G401.6 (cell line): ENCODE data around the gene TLX2.

ENCODE experiments used
- FAIRE-seq: peaks from 2 replicates; lab custom pipeline; 2012; peaks lifted over from hg19 to GRCh38; lab: Jason Lieb, UNC

The TLX2 gene

GRCh38 chr2:74532222-74532621 lies 18.0 kb downstream of the TLX2 start:
- peak; percentile 92 for FAIRE-seq

GRCh38 chr2:74533464-74533863 lies 19.2 kb downstream of the TLX2 start:
- FAIRE-seq = no peak

- FAIRE-seq = no peak
Observed at GRCh38 chr2:74534411-74534810, 20.2 kb downstream of the TLX2 start.

- no peak for FAIRE-seq
Observed at GRCh38 chr2:74535440-74535965, 21.3 kb downstream of the TLX2 start.

- no peak for FAIRE-seq
Observed at GRCh38 chr2:74536166-74536950, 22.1 kb downstream of the TLX2 start.

GRCh38 chr2:74537140-74537539 lies 22.9 kb downstream of the TLX2 start:
- FAIRE-seq = no peak

GRCh38 chr2:74538881-74539339 lies 24.7 kb downstream of the TLX2 start:
- no peak for FAIRE-seq

- no peak for FAIRE-seq
Observed at GRCh38 chr2:74540291-74540690, 26.0 kb downstream of the TLX2 start.

- FAIRE-seq = no peak
Observed at GRCh38 chr2:74542978-74543377, 28.7 kb downstream of the TLX2 start.

GRCh38 chr2:74544634-74545033 lies 30.4 kb downstream of the TLX2 start:
- FAIRE-seq = no peak

- FAIRE-seq = no peak
Observed at GRCh38 chr2:74546004-74546403, 31.8 kb downstream of the TLX2 start.

- no peak for FAIRE-seq
Observed at GRCh38 chr2:74548285-74548899, 34.1 kb downstream of the TLX2 start.

- FAIRE-seq = no peak
Observed at GRCh38 chr2:74548900-74549826, 34.9 kb downstream of the TLX2 start.

GRCh38 chr2:74550231-74550630 lies 36.0 kb downstream of the TLX2 start:
- no peak for FAIRE-seq

GRCh38 chr2:74551530-74551929 lies 37.3 kb downstream of the TLX2 start:
- no peak for FAIRE-seq

GRCh38 chr2:74551942-74552913 lies 38.0 kb downstream of the TLX2 start:
- no peak for FAIRE-seq

- no peak for FAIRE-seq
Observed at GRCh38 chr2:74552914-74553811, 38.9 kb downstream of the TLX2 start.

GRCh38 chr2:74553892-74554819 lies 39.9 kb downstream of the TLX2 start, which contains the start of the genes DOK1 and LOXL3:
Gene DOK1, plus strand, starts transcription at chr2:74554720. Its CDS starts 35 bp downstream, at chr2:74554755.
Gene LOXL3, minus strand, starts transcription at chr2:74553942. Its CDS starts 1,308 bp downstream, at chr2:74552634.
- FAIRE-seq = no peak
